ENCODE data around the gene CASQ2.

CASQ2 gene

DNA sequence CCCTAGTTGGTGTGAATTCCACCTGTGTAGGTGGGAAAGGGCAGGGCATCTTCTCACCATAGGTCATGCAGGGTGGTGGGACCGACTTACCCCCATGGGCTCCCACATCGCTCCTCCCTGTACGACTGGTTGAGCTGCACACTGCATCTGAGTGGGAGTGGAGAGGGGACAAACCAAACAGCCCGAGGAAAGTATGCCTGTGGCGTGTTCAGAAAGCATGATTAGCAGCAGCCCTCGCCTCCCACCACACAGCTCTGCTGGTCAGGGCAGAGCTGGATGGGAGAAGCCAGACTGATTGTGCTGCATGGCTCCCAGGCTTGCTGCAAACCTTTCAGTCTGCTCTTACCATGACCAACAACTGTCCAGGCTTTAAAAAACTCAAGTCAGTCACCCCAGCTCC lies 102.3 kb downstream of the CASQ2 start:
- DNase-seq (ENCODE audit: low read depth in 2 of 3, low spot score in 1 of 3): no peak

DNA sequence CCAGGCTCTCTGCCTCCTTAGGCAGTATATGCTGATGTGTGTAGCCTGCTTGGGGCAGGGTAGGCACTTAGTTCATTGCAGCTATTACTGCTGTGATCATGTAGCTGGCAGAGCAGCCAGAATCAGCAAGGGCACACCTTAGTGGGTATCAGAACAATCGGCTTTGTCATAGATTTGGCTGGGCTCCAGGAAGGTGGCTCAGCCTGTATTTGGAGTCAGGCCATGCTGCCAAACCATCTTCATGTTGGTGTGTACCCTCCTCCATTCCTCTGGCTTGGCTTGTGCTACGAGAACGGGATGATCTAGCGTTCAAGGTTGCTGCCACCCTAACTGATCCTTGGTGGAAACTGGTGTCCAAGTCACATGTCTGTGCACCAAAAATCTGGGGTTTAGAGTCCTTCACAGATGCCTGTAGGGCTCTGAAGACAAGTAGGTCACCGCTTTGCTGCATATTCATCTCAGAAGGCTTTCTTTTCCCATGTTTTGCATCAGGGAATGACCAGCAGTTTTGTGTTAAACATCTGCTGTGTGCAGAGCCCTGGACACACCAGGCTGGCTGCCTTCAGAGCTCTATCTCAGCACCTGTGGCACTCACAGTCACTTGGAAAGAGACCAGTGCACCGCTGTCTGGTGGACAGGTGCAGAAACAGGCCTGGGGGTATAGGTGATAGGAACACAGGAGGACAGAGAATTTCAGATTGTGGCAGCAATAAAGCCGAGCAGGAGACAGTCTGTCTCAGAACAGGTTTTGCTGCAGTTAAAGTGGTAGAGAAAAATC lies 103.0 kb downstream of the CASQ2 start:
- no peak for DNase-seq (ENCODE audit: low read depth in 2 of 3, low spot score in 1 of 3)

GRCh38 chr1:115661157-115661556 lies 107.4 kb downstream of the CASQ2 start:
- DNase-seq (ENCODE audit: low read depth in 2 of 3, low spot score in 1 of 3): no peak

DNA sequence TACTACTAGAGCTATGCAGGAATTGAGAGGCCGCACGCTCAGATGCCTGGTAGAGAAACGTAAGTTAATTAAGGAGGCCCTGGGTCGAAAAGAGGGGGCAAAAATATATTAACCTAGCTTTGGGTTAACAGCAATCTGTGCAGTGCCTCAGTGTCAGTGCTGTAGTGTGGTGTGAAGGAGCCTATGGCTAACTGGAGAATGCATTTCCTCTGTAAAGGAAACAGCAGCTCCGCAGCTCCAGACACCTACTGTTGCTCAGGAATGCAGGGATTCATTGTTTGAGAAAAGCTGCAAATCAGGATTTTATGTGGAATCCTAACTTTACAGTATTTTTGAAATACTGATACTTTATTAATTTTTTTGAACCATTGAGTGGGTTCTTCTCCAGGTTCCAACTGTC lies 108.4 kb downstream of the CASQ2 start:
- no peak for DNase-seq (ENCODE audit: low read depth in 2 of 3, low spot score in 1 of 3)

GRCh38 chr1:115658646-115659045 lies 109.9 kb downstream of the CASQ2 start:
- DNase-seq (ENCODE audit: low read depth in 2 of 3, low spot score in 1 of 3): no peak

- DNase-seq (ENCODE audit: low read depth in 2 of 3, low spot score in 1 of 3): no peak
Measured at GRCh38 chr1:115656461-115657077, 111.9 kb downstream of the CASQ2 start.

DNA sequence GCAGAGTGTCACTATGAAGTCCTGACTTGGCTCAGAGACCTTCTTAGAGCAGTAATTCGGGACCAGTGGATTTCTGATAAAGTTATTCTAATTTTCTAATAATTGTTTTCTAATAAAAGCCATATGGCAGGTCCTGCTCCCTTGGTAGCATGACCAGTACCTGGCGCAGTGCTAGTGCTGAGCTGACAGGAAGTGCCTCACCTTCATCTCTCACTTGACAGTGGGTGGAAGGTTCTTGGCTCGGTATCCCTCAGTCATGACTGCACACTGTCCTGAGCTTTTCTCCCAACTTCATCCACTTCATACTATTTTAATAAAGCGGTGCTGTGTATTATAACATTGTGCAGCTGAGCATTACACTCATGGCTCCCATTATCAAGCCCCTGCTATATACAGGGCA lies 112.6 kb downstream of the CASQ2 start:
- no peak for DNase-seq (ENCODE audit: low read depth in 2 of 3, low spot score in 1 of 3)

- DNase-seq (ENCODE audit: low read depth in 2 of 3, low spot score in 1 of 3): no peak
Measured at GRCh38 chr1:115655306-115655663, 113.2 kb downstream of the CASQ2 start.

GRCh38 chr1:115654663-115655305 lies 113.7 kb downstream of the CASQ2 start:
- DNase-seq (ENCODE audit: low read depth in 2 of 3, low spot score in 1 of 3): no peak

- DNase-seq (ENCODE audit: low read depth in 2 of 3, low spot score in 1 of 3): no peak
Measured at GRCh38 chr1:115654125-115654524, 114.4 kb downstream of the CASQ2 start.

- DNase-seq (ENCODE audit: low read depth in 2 of 3, low spot score in 1 of 3): no peak
Measured at GRCh38 chr1:115652236-115652788, 116.2 kb downstream of the CASQ2 start.

DNA sequence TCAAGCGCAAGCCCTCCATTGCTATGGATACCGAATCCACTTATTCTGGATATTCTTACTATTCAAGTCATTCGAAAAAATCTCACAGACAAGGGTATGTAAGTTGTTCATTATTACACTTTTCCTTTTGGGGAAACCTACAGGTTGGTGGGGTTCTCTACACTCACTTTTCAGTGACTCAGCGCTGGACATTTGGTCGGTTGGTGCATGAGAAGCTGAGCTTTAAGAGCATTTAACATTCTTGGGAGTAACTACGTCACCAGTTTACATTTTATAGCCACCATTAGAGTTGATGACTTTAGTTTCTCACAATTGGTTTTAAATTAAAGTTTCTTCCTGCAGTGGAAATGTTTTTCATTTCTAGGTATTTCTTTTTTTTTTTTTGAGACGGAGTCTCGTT lies 117.1 kb downstream of the CASQ2 start:
- no peak for DNase-seq (ENCODE audit: low read depth in 2 of 3, low spot score in 1 of 3)

DNA sequence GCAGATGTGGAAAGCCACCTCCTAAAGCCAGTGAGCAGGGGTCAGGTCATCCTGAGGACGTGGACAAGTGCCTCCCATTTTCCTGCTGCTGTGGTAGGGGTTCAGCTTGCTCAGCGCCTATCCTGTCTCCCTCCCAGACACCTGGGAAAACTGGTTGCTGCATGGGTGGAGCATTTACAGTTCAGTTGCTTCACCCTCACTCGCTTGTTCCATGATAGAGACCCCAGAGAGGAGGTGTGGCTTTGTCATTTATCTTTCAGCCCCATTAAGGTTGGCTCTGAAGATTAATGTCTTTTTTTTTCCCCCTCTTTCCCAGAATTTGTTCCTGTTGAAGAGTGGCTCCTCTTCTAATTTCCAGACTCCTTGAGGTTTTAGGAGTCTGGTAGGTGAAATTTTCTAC lies 117.6 kb downstream of the CASQ2 start:
- no peak for DNase-seq (ENCODE audit: low read depth in 2 of 3, low spot score in 1 of 3)
